DOHH2 (cell line): ENCODE results near the gene ZFYVE9.

ENCODE experiments used
- H3F3A ChIP-seq: fragments of 200-600 bp; sonication (generic), shearing (Covaris generic); 2 replicates; pipeline ENCODE4 v1.6.0; 2016; ENCODE audit warnings: antibody characterized with exemption, mild to moderate bottlenecking; ENCODE audit not compliant: control insufficient read depth, insufficient read depth
- H3K27ac ChIP-seq: fragments of 200-600 bp; sonication (generic); 2 replicates; pipeline ENCODE4 v1.5.1; 2014; ENCODE audit warnings: low read depth, mild to moderate bottlenecking, low read length, moderate library complexity
- H3K27me3 ChIP-seq: fragments of 200-600 bp; sonication (generic); 2 replicates; pipeline ENCODE4 v1.6.1; 2014; ENCODE audit warnings: mild to moderate bottlenecking, low read length, mixed read lengths; ENCODE audit not compliant: control insufficient read depth
- H3K36me3 ChIP-seq: fragments of 200-600 bp; sonication (generic); 2 replicates; pipeline ENCODE4 v1.6.1; 2014; ENCODE audit warnings: mild to moderate bottlenecking, low read length, moderate library complexity, mixed read lengths; ENCODE audit not compliant: control insufficient read depth
- H3K4me1 ChIP-seq: fragments of 200-600 bp; sonication (generic); 2 replicates; pipeline ENCODE4 v1.6.1; 2014; ENCODE audit warnings: mild to moderate bottlenecking, low read length, mixed read lengths; ENCODE audit not compliant: control insufficient read depth
- H3K4me2 ChIP-seq: fragments of 200-600 bp; sonication (generic); 2 replicates; pipeline ENCODE4 v1.6.0; 2014; ENCODE audit warnings: mild to moderate bottlenecking, low read length, moderate library complexity
- H3K4me3 ChIP-seq: fragments of 200-600 bp; sonication (generic); 2 replicates; pipeline ENCODE4 v1.5.1; 2014; ENCODE audit warnings: mild to moderate bottlenecking, low read length, mixed read lengths
- H3K79me2 ChIP-seq: fragments of 200-600 bp; sonication (generic); 2 replicates; pipeline ENCODE4 v1.6.1; 2014; ENCODE audit warnings: mild to moderate bottlenecking, low read length, mixed read lengths; ENCODE audit not compliant: control insufficient read depth
- H3K9me2 ChIP-seq: fragments of 200-600 bp; sonication (generic); replicated peaks from 2 replicates; pipeline ENCODE4 v1.6.1; 2014; ENCODE audit warnings: mild to moderate bottlenecking, low read length, mixed read lengths; ENCODE audit not compliant: control insufficient read depth
- H3K9me3 ChIP-seq: fragments of 200-600 bp; sonication (generic); 2 replicates; pipeline ENCODE4 v1.6.1; 2014; ENCODE audit warnings: antibody characterized with exemption, low read length, mixed read lengths; ENCODE audit not compliant: control insufficient read depth, insufficient read depth
- H4K20me1 ChIP-seq: fragments of 200-600 bp; sonication (generic); 2 replicates; pipeline ENCODE4 v1.6.0; 2014; ENCODE audit warnings: low read depth, mild to moderate bottlenecking, antibody characterized with exemption, low read length, moderate library complexity; ENCODE audit not compliant: control insufficient read depth, insufficient read depth
- CTCF ChIP-seq: fragments of 200-600 bp; sonication (generic); IDR thresholded peaks from one replicate; pipeline ENCODE4 v1.5.1; 2014; ENCODE audit warnings: antibody characterized with exemption, mild to moderate bottlenecking, low read depth, low read length; ENCODE audit not compliant: poor library complexity, severe bottlenecking
- EZH2phosphoT487 ChIP-seq: fragments of 200-600 bp; sonication (generic); IDR thresholded peaks from 2 replicates; pipeline ENCODE4 v1.6.1; 2017; ENCODE audit warnings: borderline replicate concordance, mild to moderate bottlenecking, antibody characterized with exemption, low read length, moderate library complexity, mixed read lengths

Gene ZFYVE9

GRCh38 chr1:52239708-52240001, 97.8 kb downstream of the ZFYVE9 start:
- Histone ChIP-seq H3K4me1 (peaks cover 4% of the 10 kb centered on the region; the same call in 1 of the 2 replicates), H3K9me3 (no peaks in the 10 kb centered on the region), H4K20me1 (peaks cover 3% of the 10 kb centered on the region), H3K27me3 (peaks cover 47% of the 10 kb centered on the region), H3K4me2 (no peak overlapping the region), H3K4me3 (no peak overlapping the region), H3K79me2 (no peaks in the 10 kb centered on the region), H3F3A (0 out of 2 replicates have a peak, but pooled peaks cover 6% of the 10 kb centered on the region), H3K36me3 (no peaks in the 10 kb centered on the region), H3K27ac (no peak overlapping the region), H3K9me2 (no peaks in the 10 kb centered on the region)
- TF ChIP-seq CTCF: no peak

GRCh38 chr1:52240592-52241210, 98.8 kb downstream of the ZFYVE9 start:
- no peaks in the 10 kb centered on the region for H3K9me3 ChIP-seq
- no peak overlapping the region for H3K4me3 ChIP-seq
- H3K4me2 ChIP-seq: no peak overlapping the region
- no peaks in the 10 kb centered on the region for H3K79me2 ChIP-seq
- H3K27me3 ChIP-seq: peaks cover 47% of the 10 kb centered on the region
- 0 out of 2 replicates have a peak, but pooled peaks cover 6% of the 10 kb centered on the region for H3F3A ChIP-seq
- H3K27ac ChIP-seq: no peak overlapping the region
- no peaks in the 10 kb centered on the region for H3K36me3 ChIP-seq
- no peaks in the 10 kb centered on the region for H3K9me2 ChIP-seq
- peaks cover 4% of the 10 kb centered on the region; the same call in 1 of the 2 replicates for H3K4me1 ChIP-seq
- TF ChIP-seq CTCF (no peak), EZH2phosphoT487 (no peak)
- H4K20me1 ChIP-seq: peaks cover 3% of the 10 kb centered on the region

GRCh38 chr1:52243221-52243987, 101.5 kb downstream of the ZFYVE9 start:
- H3K36me3 ChIP-seq: no peaks in the 10 kb centered on the region
- H3K4me2 ChIP-seq: no peak overlapping the region
- H3K79me2 ChIP-seq: no peaks in the 10 kb centered on the region
- TF ChIP-seq CTCF: no peak
- TF ChIP-seq EZH2phosphoT487: no peak
- H3K9me3 ChIP-seq: no peaks in the 10 kb centered on the region
- peaks cover 3% of the 10 kb centered on the region for H4K20me1 ChIP-seq
- 0 out of 2 replicates have a peak, but pooled peaks cover 6% of the 10 kb centered on the region for H3F3A ChIP-seq
- H3K27me3 ChIP-seq: peaks cover 34% of the 10 kb centered on the region
- H3K4me1 ChIP-seq: peaks cover 4% of the 10 kb centered on the region; the same call in 1 of the 2 replicates
- H3K9me2 ChIP-seq: no peaks in the 10 kb centered on the region
- H3K27ac ChIP-seq: no peak overlapping the region
- no peak overlapping the region for H3K4me3 ChIP-seq
